WI38 (cell line): Measurements from ENCODE around the gene TICAM2.
"Not testable (repeated sequence)": the region's sequence is repeated elsewhere in the genome, so short reads cannot be mapped to it uniquely, and the experiment has no call there.

Source experiments
- H3K4me3 ChIP-seq: 2 replicates; pipeline ENCODE4 v1.5.1; 2011; ENCODE audit warnings: low read depth, mild to moderate bottlenecking, control low read depth, low read length
- TF ChIP-seq, protein P1 (sequence below): IDR thresholded peaks from 2 replicates; pipeline ENCODE4 v1.5.1; 2012; ENCODE audit warnings: low read depth, mild to moderate bottlenecking, control low read depth, low read length

Gene TICAM2, protein sequence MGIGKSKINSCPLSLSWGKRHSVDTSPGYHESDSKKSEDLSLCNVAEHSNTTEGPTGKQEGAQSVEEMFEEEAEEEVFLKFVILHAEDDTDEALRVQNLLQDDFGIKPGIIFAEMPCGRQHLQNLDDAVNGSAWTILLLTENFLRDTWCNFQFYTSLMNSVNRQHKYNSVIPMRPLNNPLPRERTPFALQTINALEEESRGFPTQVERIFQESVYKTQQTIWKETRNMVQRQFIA

DNA sequence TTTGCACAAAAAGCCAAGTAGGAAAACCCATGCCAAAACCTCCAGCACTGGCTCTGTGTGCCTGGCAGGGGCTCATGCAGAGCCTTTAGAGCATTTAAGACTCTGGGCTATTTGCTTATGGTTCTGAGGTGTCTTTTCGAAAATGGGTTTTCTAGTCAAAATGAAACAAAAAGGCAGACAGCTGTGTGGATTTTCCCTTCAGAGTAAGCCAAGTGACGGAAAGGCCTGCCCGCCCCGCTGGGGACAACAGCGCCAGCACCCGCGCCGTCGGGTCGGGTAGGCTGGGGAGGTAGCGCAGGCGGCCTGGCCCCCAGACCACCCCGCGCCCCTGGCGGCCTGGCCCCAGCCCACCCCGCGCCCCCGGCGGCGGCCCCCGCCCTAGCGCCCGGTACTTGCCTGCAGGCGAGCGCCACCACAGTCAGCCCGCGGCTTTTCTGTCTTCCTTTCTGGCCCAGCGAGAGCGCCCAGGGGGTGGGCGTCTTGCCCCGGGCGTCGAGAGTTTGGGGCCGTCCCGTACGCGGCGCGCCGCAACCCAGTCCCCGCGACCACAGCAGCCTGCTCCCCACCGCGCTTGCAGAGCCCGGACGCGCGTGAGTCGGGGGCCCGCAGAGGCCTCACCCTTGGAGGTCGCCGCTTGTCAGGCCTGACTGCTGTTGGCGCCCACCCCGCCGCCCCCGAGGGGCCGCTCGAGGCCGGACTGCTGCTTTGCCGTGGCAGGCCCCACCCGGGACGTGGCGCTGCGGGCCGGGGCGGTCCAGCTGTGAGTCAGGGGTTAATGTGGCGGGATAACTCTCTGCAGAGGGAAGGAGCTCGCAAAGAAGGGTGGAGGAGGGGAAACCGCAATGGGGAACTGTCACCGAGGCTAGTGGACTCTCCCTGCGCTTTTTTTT, at the start of gene TICAM2:
TICAM2 (minus strand) TSS at position 779 of the 890 bp plus-strand sequence. CDS start 21,223 bp downstream, outside the sequence.
- TF ChIP-seq, protein P1, sequence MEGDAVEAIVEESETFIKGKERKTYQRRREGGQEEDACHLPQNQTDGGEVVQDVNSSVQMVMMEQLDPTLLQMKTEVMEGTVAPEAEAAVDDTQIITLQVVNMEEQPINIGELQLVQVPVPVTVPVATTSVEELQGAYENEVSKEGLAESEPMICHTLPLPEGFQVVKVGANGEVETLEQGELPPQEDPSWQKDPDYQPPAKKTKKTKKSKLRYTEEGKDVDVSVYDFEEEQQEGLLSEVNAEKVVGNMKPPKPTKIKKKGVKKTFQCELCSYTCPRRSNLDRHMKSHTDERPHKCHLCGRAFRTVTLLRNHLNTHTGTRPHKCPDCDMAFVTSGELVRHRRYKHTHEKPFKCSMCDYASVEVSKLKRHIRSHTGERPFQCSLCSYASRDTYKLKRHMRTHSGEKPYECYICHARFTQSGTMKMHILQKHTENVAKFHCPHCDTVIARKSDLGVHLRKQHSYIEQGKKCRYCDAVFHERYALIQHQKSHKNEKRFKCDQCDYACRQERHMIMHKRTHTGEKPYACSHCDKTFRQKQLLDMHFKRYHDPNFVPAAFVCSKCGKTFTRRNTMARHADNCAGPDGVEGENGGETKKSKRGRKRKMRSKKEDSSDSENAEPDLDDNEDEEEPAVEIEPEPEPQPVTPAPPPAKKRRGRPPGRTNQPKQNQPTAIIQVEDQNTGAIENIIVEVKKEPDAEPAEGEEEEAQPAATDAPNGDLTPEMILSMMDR, result no peak
- peak within 1 kb of the TSS; percentile 60 for H3K4me3 ChIP-seq

DNA sequence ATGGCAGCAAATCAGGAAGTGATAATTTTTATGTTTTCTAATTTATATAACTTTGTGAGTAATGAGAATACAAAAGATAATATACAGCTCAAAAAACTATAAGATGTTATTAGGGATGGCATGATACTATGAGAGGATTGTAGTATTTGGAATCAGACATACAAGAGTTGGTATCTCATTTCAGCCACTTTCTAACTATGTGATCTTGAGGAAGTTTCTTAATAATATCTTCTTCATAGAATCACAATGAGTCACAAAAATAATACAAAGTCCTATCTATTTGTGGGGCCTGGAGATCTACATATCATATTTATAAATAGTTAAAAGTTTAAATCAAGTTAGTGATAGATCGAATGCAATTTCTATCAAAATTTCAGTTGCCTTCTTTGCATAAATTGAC, 47.3 kb upstream of the TICAM2 start:
- TF ChIP-seq, protein P1, result no peak
- no peak overlapping the region for H3K4me3 ChIP-seq

DNA sequence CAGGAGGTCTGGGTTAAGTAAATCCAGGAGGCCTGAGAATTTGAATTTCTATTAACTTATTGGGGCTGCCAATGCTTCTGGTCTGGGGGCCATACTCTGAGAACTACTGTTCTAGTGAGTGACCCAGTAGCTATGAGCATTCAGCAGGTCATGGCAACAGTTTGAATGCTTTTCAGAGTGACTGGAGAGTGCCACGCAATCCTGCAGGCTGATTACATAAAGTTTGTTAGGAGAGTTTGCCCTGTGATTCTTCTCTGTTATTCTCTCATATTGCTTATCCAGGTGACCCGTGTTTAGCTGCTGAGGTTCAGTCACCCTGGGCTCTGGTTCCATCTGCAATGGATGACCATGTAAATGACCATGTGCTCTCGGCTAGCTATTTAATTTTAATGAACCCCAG, 45.8 kb upstream of the TICAM2 start:
- H3K4me3 ChIP-seq, result no peak overlapping the region
- TF ChIP-seq, protein P1, result no peak

DNA sequence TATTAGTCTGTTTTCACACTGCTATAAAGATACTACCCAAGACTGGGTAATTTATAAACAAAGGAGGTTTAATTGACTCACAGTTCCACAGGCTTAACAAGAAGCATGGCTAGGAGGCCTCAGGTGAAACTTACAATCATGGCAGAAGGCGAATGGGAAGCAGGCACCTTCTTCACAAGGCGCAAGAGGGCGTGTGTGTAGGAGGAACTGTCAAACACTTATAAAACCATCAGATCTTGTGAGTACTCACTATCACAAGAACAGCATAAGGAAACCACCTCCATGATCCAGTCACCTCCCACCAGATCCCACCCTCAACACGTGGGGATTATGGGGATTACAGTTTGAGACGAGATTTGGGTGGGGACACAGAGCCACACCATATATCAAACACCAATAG, 43.1 kb upstream of the TICAM2 start:
- not testable (repeated sequence) for H3K4me3 ChIP-seq

DNA sequence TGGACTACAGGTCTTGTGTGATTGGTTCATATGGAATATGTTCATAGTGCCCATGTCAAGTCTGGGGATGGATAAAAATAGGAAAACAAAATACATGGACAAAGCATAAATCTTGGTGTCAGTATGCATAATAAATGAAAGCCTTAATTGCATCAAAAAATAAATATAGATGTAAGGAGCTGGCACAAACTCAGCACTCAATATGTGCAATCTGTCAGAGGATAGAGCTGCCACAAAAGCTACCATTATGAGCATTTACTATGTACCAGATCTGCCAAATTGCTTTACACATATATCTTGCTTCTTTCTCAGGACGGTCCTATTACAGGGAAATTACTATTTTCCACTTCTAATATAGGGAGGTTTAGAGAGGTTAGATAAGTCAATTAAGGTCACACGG, 41.8 kb upstream of the TICAM2 start:
- no peak overlapping the region for H3K4me3 ChIP-seq
- TF ChIP-seq, protein P1, result no peak

DNA sequence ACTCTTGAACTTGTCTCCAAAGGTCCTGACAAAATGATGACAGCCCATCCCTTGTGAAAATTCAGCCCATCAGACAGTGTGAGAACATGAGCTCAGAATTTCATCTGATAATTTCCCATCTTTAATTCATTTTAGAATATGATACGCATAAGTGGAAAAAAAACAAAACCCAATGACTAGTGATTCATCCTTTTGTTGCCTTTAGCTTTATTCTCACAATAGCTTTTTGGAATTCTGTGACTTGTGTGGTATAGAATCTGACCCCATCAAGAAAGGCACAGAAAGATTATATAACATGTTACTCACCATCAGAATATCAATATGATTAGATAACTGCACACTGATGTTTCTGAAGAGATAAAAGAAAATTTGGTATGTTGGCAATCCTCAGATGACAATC, 39.7 kb upstream of the TICAM2 start:
- H3K4me3 ChIP-seq, result no peak overlapping the region
- TF ChIP-seq, protein P1, result no peak

DNA sequence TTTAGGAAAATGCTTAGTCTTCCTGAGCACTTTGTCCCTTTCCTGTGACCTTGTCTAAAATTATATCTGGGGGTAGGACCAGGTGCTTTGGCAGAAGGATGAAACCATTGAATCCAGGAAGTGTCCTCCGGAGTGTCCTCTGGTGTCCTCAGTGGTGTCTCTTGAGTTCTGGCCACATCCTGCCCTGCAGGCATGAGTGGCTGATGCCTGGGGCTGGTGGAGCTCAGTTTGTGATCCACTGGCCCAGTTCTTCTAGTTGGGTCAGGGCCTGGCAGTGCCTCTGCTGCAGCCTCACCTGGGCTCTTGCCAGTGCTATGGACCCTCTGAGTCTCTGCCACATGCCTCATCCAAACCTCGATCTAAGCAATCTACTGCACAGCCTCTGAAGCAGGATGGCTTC, 38.0 kb upstream of the TICAM2 start:
- TF ChIP-seq, protein P1, result no peak

More for the DNA sequence above, 38.0 kb upstream of the TICAM2 start:
- H3K4me3 ChIP-seq, result no peak overlapping the region
